HCT116 (cell line): ENCODE data around the gene TAGLN2. TPM values are rescaled to one million over a fixed set of nuclear protein-coding genes. Genes with fewer than 3 reads are reported as not detected.

Experiments used
- ATAC-seq: fragments of 200-7000 bp; cut with Tn5 transposase; 2 replicates; pipeline ENCODE4 v1.9.1; 2020; ENCODE audit warnings: mild to moderate bottlenecking, moderate library complexity
- BruUV-seq: library from RNA; stranded (reverse); fragments of 400-500 nt; replicated peaks from 2 replicates; lab custom pipeline; 2021; lab: Mats Ljungman, UMichigan
- CTCF ChIA-PET: fragments of 300-600 bp; sonication (Branson Sonifier 250); formaldehyde crosslinking; loops from one replicate; lab custom pipeline; 2021; ENCODE audit warnings: antibody characterized with exemption; lab: Charles Lee
- POLR2A ChIA-PET: fragments of 300-600, 350-600 bp; sonication (Branson Sonifier 250); formaldehyde crosslinking; loops from one replicate; lab custom pipeline; 2021; ENCODE audit warnings: antibody characterized with exemption; lab: Charles Lee
- RAD21 ChIA-PET, 2 experiments: fragments of 300-600 bp; sonication (Branson Sonifier 250); formaldehyde crosslinking; loops; one replicate each; lab custom pipeline; 2023; ENCODE audit warnings: low total read pairs in 2 of 2; ENCODE audit not compliant: uncharacterized antibody in 2 of 2, unreplicated experiment in 2 of 2, low non-redundant PET in 1 of 2; lab: Charles Lee
- DNase-seq: peaks from one replicate; pipeline ENCODE4 v3.0.0-alpha.2; 2010; ENCODE audit warnings: low read depth, low spot score
- H2AFZ ChIP-seq: fragments of 200-600 bp; shearing (Covaris generic), sonication (generic); 2 replicates; pipeline ENCODE4 v1.6.1; 2017; ENCODE audit warnings: low read depth, mixed run types, mixed read lengths, antibody characterized with exemption, low read length; ENCODE audit not compliant: poor library complexity, severe bottlenecking
- H3K27ac ChIP-seq: 2 replicates; pipeline ENCODE4 v1.5.1; 2012; ENCODE audit warnings: low read depth, low read length
- H3K27me3 ChIP-seq: fragments of 200-600 bp; sonication (generic); 2 replicates; pipeline ENCODE4 v1.6.1; 2016; ENCODE audit warnings: mixed run types, low read length, mixed read lengths; ENCODE audit not compliant: insufficient read depth
- H3K36me3 ChIP-seq, 2 experiments: fragments of 200-500 bp in 1 of 2; fragments of 200-600 bp in 1 of 2; sonication (Bioruptor generic) in 1 of 2; sonication (generic) in 1 of 2; 2 replicates each; pipeline versions ENCODE4 v1.5.1 to v1.6.1; 2014 to 2016; ENCODE audit warnings: low read length in 2 of 2, inconsistent platforms in 1 of 2, mixed read lengths in 1 of 2, mixed run types in 1 of 2; ENCODE audit not compliant: insufficient read depth in 2 of 2, control insufficient read depth in 1 of 2
- H3K4me1 ChIP-seq, 2 experiments: fragments of 200-600 bp in 1 of 2; sonication (generic) in 1 of 2; 2 replicates each; pipeline versions ENCODE4 v1.5.1 to v1.6.1; 2012 to 2017; ENCODE audit warnings: low read length in 2 of 2, inconsistent platforms in 1 of 2, mild to moderate bottlenecking in 1 of 2, mixed read lengths in 1 of 2, mixed run types in 1 of 2, moderate library complexity in 1 of 2; ENCODE audit not compliant: insufficient read depth in 2 of 2, control insufficient read depth in 1 of 2
- H3K4me2 ChIP-seq: fragments of 200-600 bp; sonication (generic); 2 replicates; pipeline ENCODE4 v1.6.1; 2017; ENCODE audit warnings: mixed run types, low read length, mixed read lengths
- H3K4me3 ChIP-seq, 2 experiments: fragments of 200-600 bp in 1 of 2; sonication (generic) in 1 of 2; replicated peaks in 1 of 2; 2 replicates each; pipeline ENCODE4 v1.5.1; 2011 to 2016; ENCODE audit warnings: low read length in 2 of 2, control low read depth in 1 of 2, low read depth in 1 of 2, mild to moderate bottlenecking in 1 of 2, mixed read lengths in 1 of 2, mixed run types in 1 of 2
- H3K79me2 ChIP-seq: fragments of 200-600 bp; sonication (generic); 2 replicates; pipeline ENCODE4 v1.6.1; 2017; ENCODE audit warnings: mild to moderate bottlenecking, mixed run types, low read length, moderate library complexity, mixed read lengths; ENCODE audit not compliant: insufficient read depth
- H3K9ac ChIP-seq: fragments of 200-600 bp; sonication (generic); 2 replicates; pipeline ENCODE4 v1.6.1; 2016; ENCODE audit warnings: low read length, mixed read lengths
- H3K9me2 ChIP-seq: fragments of 200-600 bp; sonication (generic), shearing (Covaris generic); 2 replicates; pipeline ENCODE4 v1.6.1; 2017; ENCODE audit warnings: mixed run types, mild to moderate bottlenecking, moderate library complexity; ENCODE audit not compliant: insufficient read depth
- H3K9me3 ChIP-seq, 2 experiments: fragments of 200-500 bp in 1 of 2; fragments of 200-600 bp in 1 of 2; sonication (Bioruptor generic) in 1 of 2; sonication (generic) in 1 of 2; 2 replicates each; pipeline ENCODE4 v1.6.1; 2014 to 2017; ENCODE audit warnings: low read length in 2 of 2, mixed read lengths in 2 of 2, inconsistent platforms in 1 of 2, low read depth in 1 of 2, mild to moderate bottlenecking in 1 of 2, mixed run types in 1 of 2, moderate library complexity in 1 of 2; ENCODE audit not compliant: control insufficient read depth in 1 of 2, insufficient read depth in 1 of 2
- H4K20me1 ChIP-seq: fragments of 200-600 bp; sonication (generic), shearing (Covaris generic); 2 replicates; pipeline ENCODE4 v1.6.1; 2017; ENCODE audit warnings: mixed run types, mild to moderate bottlenecking, moderate library complexity; ENCODE audit not compliant: insufficient read depth
- CTCF ChIP-seq, 3 experiments: fragments of 200-600 bp in 1 of 3; sonication (generic) in 1 of 3; IDR thresholded peaks in 2 of 3; conservative IDR thresholded peaks in 1 of 3; 2 replicates each; pipeline ENCODE4 v1.5.1; 2012 to 2017; ENCODE audit warnings: low read depth in 2 of 3, low read length in 2 of 3, antibody characterized with exemption in 1 of 3, borderline replicate concordance in 1 of 3, control low read depth in 1 of 3, mild to moderate bottlenecking in 1 of 3, mixed read lengths in 1 of 3, mixed run types in 1 of 3, moderate library complexity in 1 of 3; ENCODE audit not compliant: insufficient read depth in 1 of 3
- SP1 ChIP-seq: IDR thresholded peaks from 2 replicates; pipeline ENCODE4 v1.6.1; 2012; ENCODE audit warnings: low read depth
- ZBTB33 ChIP-seq: IDR thresholded peaks from 2 replicates; pipeline ENCODE4 v1.6.1; 2011; ENCODE audit warnings: mild to moderate bottlenecking, low read length, moderate library complexity; ENCODE audit not compliant: insufficient replicate concordance; ENCODE audit errors: extremely low read depth
- intact Hi-C: fragments of 100-400 bp; cut with micrococcal nuclease; formaldehyde crosslinking; loops from 2 replicates; pipeline ENCODE4 v1.10.0; 2022
- total RNA-seq: library from RNA; stranded (reverse); gene quantifications from one replicate; pipeline ENCODE4 v1.2.1, GENCODE V29; 2021; ENCODE audit not compliant: unreplicated experiment

The TAGLN2 gene
- total RNA-seq, 1 experiment from 2014 or later: 127 TPM

- ATAC-seq (no peak), DNase-seq (no peak)
- BruUV-seq: no TSS peak
- Histone ChIP-seq H2AFZ (no peak overlapping the region), H3K27ac (no peak overlapping the region), H3K4me2 (no peak overlapping the region), H3K4me3 (no peak overlapping the region), H3K27me3 (no peaks in the 10 kb centered on the region), H3K4me1 (peaks cover 14 to 25% of the 10 kb centered on the region in 2 experiments), H3K36me3 (no peaks in the 10 kb centered on the region), H3K9ac (no peak overlapping the region), H3K79me2 (no peaks in the 10 kb centered on the region), H4K20me1 (no peaks in the 10 kb centered on the region), H3K9me2 (no peaks in the 10 kb centered on the region), H3K9me3 (no peaks in the 10 kb centered on the region)
- ChIA-PET RAD21 (no interaction called here), CTCF (interaction anchor here (2.4 kb wide), 1 partner anchor 65 kb away, joined by 10 read pairs; no protein-coding TSS in a partner anchor), POLR2A (no interaction called here)
- intact Hi-C loops: no loop called here
- no peak for TF ChIP-seq ZBTB33
- TF ChIP-seq SP1: no peak
- TF ChIP-seq CTCF (IDR thresholded peaks at IDR 0.05 in 2 of 3, conservative IDR thresholded peaks at IDR 0.05 in 1 of 3; ENCODE audit: borderline replicate concordance in 1 of 3, insufficient read depth in 1 of 3, low read depth in 2 of 3, low read length in 2 of 3): no peak
These were observed 17.4 kb upstream of the TAGLN2 start for GRCh38 chr1:159942632-159943277.
